SK-N-SH treated with all-trans-retinoic acid at 6 μM for 48 hours (cell line): Measurements from ENCODE around the gene VAPA.

Experiments
- ATAC-seq: fragments of 200-7000 bp; cut with Tn5 transposase; 3 replicates; pipeline ENCODE4 v1.9.1; 2020; ENCODE audit warnings: mild to moderate bottlenecking, moderate library complexity
- ARNTL ChIP-seq: fragments of 450-650 bp; formaldehyde crosslinking; IDR thresholded peaks from 2 replicates; pipeline ENCODE4 v1.5.0; 2020; ENCODE audit warnings: low read depth, mild to moderate bottlenecking, moderate library complexity, borderline replicate concordance
- BACH2 ChIP-seq: fragments of 250-450 bp; sonication (Bioruptor Pico); IDR thresholded peaks from 2 replicates; pipeline ENCODE4 v1.9.0; 2021; ENCODE audit warnings: mild to moderate bottlenecking, borderline replicate concordance
- CREB5 ChIP-seq: fragments of 250-450 bp; sonication (Bioruptor Pico); IDR thresholded peaks from 2 replicates; pipeline ENCODE4 v1.5.1; 2020; ENCODE audit warnings: low read depth, mild to moderate bottlenecking, moderate library complexity
- CSDC2 ChIP-seq: fragments of 250-450 bp; sonication (Bioruptor Pico); IDR thresholded peaks from 2 replicates; pipeline ENCODE4 v1.5.0; 2020; ENCODE audit warnings: mild to moderate bottlenecking, moderate library complexity
- CSRNP3 ChIP-seq: fragments of 250-450 bp; sonication (Bioruptor Pico); IDR thresholded peaks from 2 replicates; pipeline ENCODE4 v1.5.1; 2021; ENCODE audit warnings: mild to moderate bottlenecking, moderate library complexity
- ESRRG ChIP-seq: fragments of 250-450 bp; sonication (Bioruptor Pico); IDR thresholded peaks from 2 replicates; pipeline ENCODE4 v1.6.1; 2021; ENCODE audit warnings: mild to moderate bottlenecking
- GLIS3 ChIP-seq: fragments of 250-450 bp; sonication (Bioruptor Pico); IDR thresholded peaks from 2 replicates; pipeline ENCODE4 v1.5.0; 2020; ENCODE audit warnings: mild to moderate bottlenecking, moderate library complexity
- ISL1 ChIP-seq: fragments of 250-450 bp; sonication (Bioruptor Pico); IDR thresholded peaks from 2 replicates; pipeline ENCODE4 v2.1.2; 2022; ENCODE audit warnings: mild to moderate bottlenecking, moderate library complexity
- OSR1 ChIP-seq: fragments of 250-450 bp; sonication (Bioruptor Pico); IDR thresholded peaks from 2 replicates; pipeline ENCODE4 v1.8.0; 2022; ENCODE audit warnings: moderate library complexity, mild to moderate bottlenecking, inconsistent platforms
- PATZ1 ChIP-seq: fragments of 250-450 bp; sonication (Bioruptor Pico); IDR thresholded peaks from 2 replicates; pipeline ENCODE4 v1.8.0; 2020; ENCODE audit warnings: mild to moderate bottlenecking, moderate library complexity, borderline replicate concordance
- POU6F1 ChIP-seq: fragments of 250-450 bp; sonication (Bioruptor Pico); IDR thresholded peaks from 2 replicates; pipeline ENCODE4 v1.8.0; 2021; ENCODE audit warnings: low read depth, mild to moderate bottlenecking, moderate library complexity, borderline replicate concordance
- SNAI2 ChIP-seq: fragments of 250-450 bp; sonication (Bioruptor Pico); IDR thresholded peaks from 2 replicates; pipeline ENCODE4 v1.5.0; 2020; ENCODE audit warnings: mild to moderate bottlenecking, moderate library complexity
- TCF4 ChIP-seq: fragments of 250-450 bp; sonication (Bioruptor Pico); IDR thresholded peaks from 2 replicates; pipeline ENCODE4 v1.8.0; 2021; ENCODE audit warnings: mild to moderate bottlenecking, moderate library complexity, borderline replicate concordance
- TSHZ2 ChIP-seq: fragments of 250-450 bp; sonication (Bioruptor Pico); IDR thresholded peaks from 2 replicates; pipeline ENCODE4 v1.5.0; 2020; ENCODE audit warnings: mild to moderate bottlenecking, moderate library complexity
- ZFP3 ChIP-seq: fragments of 250-450 bp; sonication (Bioruptor Pico); IDR thresholded peaks from 2 replicates; pipeline ENCODE4 v1.5.0; 2020; ENCODE audit warnings: mild to moderate bottlenecking, moderate library complexity
- ZFP30 ChIP-seq: fragments of 450-650 bp; formaldehyde crosslinking; IDR thresholded peaks from 2 replicates; pipeline ENCODE4 v1.5.0; 2022; ENCODE audit warnings: mild to moderate bottlenecking, moderate library complexity
- ZNF565 ChIP-seq: fragments of 450-650 bp; formaldehyde crosslinking; conservative IDR thresholded peaks from 2 replicates; pipeline ENCODE4 v1.5.0; 2020; ENCODE audit warnings: low read depth, mild to moderate bottlenecking, moderate library complexity
- ZNF70 ChIP-seq: fragments of 450-650 bp; formaldehyde crosslinking; IDR thresholded peaks from 2 replicates; pipeline ENCODE4 v1.5.0; 2020; ENCODE audit warnings: mild to moderate bottlenecking, moderate library complexity
- ZNF8 ChIP-seq: fragments of 450-650 bp; formaldehyde crosslinking; IDR thresholded peaks from 2 replicates; pipeline ENCODE4 v1.5.0; 2020; ENCODE audit warnings: mild to moderate bottlenecking, moderate library complexity

Gene VAPA

GRCh38 chr18:9985641-9986040 lies 71.8 kb downstream of the VAPA start:
- no peak for ATAC-seq
- TF ChIP-seq ESRRG (CRISPR knock-in tag), result no peak
- no peak for TF ChIP-seq CSRNP3 (CRISPR knock-in tag)

- no peak for TF ChIP-seq CSDC2 (CRISPR knock-in tag)
- no peak for TF ChIP-seq CREB5 (CRISPR knock-in tag)
- no peak for TF ChIP-seq CSRNP3 (CRISPR knock-in tag)
- TF ChIP-seq ESRRG (CRISPR knock-in tag), result no peak
- no peak for TF ChIP-seq ZNF8 (CRISPR knock-in tag)
- TF ChIP-seq PATZ1 (CRISPR knock-in tag), result no peak
- TF ChIP-seq POU6F1 (CRISPR knock-in tag), result no peak
- TF ChIP-seq ISL1 (CRISPR knock-in tag), result no peak
- TF ChIP-seq ZNF565, result no peak
- no peak for TF ChIP-seq SNAI2 (CRISPR knock-in tag)
- no peak for TF ChIP-seq ZFP30 (CRISPR knock-in tag)
- no peak for TF ChIP-seq OSR1 (CRISPR knock-in tag)
- TF ChIP-seq TSHZ2 (CRISPR knock-in tag), result no peak
- no peak for ATAC-seq
Measured at GRCh38 chr18:9986156-9986930, 72.5 kb downstream of the VAPA start.

- ATAC-seq, result no peak
- no peak for TF ChIP-seq TCF4 (CRISPR knock-in tag)
- no peak for TF ChIP-seq ZFP30 (CRISPR knock-in tag)
- TF ChIP-seq PATZ1 (CRISPR knock-in tag), result no peak
- no peak for TF ChIP-seq ARNTL (CRISPR knock-in tag)
- TF ChIP-seq BACH2, result no peak
- TF ChIP-seq ZNF70 (CRISPR knock-in tag), result no peak
- TF ChIP-seq OSR1 (CRISPR knock-in tag), result no peak
- no peak for TF ChIP-seq ISL1 (CRISPR knock-in tag)
- TF ChIP-seq SNAI2 (CRISPR knock-in tag), result no peak
- no peak for TF ChIP-seq ESRRG (CRISPR knock-in tag)
- TF ChIP-seq GLIS3 (CRISPR knock-in tag), result no peak
- no peak for TF ChIP-seq ZFP3
- TF ChIP-seq TSHZ2 (CRISPR knock-in tag), result no peak
Measured at GRCh38 chr18:9987345-9987744, 73.5 kb downstream of the VAPA start.
